Measurements from ENCODE around the gene TOR1A.

GRCh38 chr9:129809346-129809745 lies 14.6 kb downstream of the TOR1A start:
- TF ChIP-seq, protein P1, sequence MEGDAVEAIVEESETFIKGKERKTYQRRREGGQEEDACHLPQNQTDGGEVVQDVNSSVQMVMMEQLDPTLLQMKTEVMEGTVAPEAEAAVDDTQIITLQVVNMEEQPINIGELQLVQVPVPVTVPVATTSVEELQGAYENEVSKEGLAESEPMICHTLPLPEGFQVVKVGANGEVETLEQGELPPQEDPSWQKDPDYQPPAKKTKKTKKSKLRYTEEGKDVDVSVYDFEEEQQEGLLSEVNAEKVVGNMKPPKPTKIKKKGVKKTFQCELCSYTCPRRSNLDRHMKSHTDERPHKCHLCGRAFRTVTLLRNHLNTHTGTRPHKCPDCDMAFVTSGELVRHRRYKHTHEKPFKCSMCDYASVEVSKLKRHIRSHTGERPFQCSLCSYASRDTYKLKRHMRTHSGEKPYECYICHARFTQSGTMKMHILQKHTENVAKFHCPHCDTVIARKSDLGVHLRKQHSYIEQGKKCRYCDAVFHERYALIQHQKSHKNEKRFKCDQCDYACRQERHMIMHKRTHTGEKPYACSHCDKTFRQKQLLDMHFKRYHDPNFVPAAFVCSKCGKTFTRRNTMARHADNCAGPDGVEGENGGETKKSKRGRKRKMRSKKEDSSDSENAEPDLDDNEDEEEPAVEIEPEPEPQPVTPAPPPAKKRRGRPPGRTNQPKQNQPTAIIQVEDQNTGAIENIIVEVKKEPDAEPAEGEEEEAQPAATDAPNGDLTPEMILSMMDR (IDR thresholded peaks at IDR 0.05), result no peak
- TF ChIP-seq POLR2A (IDR thresholded peaks at IDR 0.05), result no peak
